Measurements from ENCODE around the gene PTS.

- TF ChIP-seq EZH2 (IDR thresholded peaks at IDR 0.05; ENCODE audit: borderline replicate concordance, insufficient read depth, low read length, poor library complexity, severe bottlenecking) (no peak), CTCF (IDR thresholded peaks at IDR 0.05; ENCODE audit: poor library complexity, severe bottlenecking) (no peak)
These were observed 30.3 kb upstream of the PTS start for GRCh38 chr11:112195951-112196351.
